Activated CD4-positive, alpha-beta T cell treated with anti-CD3 and anti-CD28 coated beads, Interleukin-2, amount 50 U/mL, for 24 hours (primary cell): ENCODE results near the gene REELD1.

Source experiments
- DNase-seq, 2 donors: peaks; one replicate each; pipeline ENCODE4 v3.0.0-alpha.2; 2020; ENCODE audit warnings: low read depth in 1 of 2, low spot score in 1 of 2

Gene REELD1

DNA sequence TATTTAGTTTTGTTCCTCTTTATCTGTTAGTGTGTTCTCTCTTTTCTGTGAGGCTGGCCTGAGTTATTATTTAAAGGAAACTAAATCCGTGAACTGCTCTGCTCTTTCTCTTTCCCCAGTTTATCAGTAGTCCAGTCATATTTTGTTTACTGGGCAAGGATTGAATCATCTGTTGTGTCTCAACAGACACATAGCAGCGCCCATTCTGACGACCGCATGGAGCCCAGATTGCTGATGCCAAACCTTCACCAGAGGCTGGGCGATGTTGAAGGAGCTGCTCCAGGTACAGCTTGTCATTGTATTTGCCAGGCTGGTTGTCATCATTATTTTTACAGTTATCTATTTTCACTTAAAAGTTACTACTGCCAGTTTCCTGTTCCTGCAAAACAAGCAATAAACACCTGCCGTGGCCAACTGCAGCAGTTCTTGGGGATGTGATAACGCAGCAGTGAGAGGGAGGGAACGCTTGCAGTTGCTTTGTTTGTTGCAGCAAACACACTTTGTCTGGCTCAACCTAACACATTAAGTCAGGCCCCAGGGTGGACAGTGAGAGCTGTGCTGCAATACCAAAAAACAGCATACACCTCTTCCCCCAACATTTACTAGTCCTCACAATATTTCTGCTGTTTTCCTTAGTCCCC, 10.1 kb downstream of the REELD1 start:
- no peak for DNase-seq

DNA sequence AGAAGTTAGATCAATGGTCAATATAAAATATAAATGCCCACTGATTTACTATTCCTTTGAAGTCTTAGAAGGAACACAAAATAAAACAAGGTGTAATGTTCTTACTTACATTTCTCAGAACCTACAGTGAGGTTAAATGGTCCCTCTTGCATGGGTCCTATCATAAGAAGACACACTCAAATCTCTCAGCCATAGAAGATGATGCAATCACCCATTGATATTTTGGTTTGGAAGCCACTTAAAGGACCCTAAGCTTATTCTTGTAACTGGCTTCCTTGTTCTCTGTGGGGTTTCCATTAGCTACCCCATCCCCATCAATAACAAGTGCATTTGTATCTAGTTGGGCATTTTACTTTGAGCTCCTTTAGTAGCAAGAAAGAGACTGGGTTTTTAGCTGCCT, 15.1 kb downstream of the REELD1 start:
- no peak for DNase-seq

DNA sequence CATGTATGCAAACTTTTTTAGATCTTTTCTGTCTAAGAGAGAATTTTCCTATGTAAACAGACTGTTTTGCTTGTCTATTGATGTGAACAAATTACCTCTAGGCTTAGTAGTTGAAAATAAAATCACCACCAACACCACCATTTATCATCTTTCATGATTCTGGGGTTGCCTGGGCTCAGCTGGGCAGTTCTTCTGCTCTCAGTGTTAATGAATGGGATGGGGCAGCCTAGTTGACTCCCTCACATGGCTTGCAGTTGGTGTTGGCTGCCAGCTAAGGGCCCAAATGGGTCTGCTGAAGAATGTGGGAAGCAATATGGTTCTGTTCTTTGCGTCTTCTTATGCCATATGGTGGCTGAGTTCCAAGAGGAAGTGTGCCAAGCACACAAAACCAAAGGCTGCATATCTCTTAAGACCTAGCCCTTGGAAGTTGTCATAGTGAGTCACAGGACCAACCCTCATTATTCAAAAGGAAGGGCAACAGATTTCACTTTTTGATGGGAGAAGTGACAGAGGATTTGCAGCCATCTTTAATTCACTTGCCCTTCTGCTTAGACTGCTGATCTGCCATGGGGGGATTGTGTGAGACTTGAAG, 17.9 kb downstream of the REELD1 start:
- no peak for DNase-seq

DNA sequence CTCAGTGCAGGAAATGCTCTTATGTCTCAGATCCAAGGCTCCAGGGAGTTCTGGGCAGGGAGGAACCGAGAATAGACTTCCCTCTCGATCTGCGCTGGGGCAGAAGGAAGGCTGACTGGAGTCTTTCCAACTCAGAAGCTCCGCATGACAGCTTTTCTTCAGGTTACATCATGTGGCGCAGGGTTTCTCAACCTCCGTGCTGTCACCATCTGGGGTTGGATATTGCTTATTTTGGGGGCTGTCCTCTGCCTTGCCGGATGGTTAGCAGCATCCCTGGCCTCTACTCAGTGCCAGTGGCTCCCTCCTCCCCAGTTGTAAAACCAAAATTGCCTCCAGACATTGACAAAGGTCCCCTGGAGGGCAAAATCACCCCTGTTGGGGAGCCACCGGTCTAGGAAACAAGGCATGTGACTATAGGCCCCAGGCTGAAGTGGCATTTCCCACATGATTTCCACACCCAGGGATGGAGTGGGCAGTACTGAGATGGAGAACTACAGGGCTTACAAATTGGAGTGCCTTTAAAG, 21.4 kb downstream of the REELD1 start:
- DNase-seq = no peak

DNA sequence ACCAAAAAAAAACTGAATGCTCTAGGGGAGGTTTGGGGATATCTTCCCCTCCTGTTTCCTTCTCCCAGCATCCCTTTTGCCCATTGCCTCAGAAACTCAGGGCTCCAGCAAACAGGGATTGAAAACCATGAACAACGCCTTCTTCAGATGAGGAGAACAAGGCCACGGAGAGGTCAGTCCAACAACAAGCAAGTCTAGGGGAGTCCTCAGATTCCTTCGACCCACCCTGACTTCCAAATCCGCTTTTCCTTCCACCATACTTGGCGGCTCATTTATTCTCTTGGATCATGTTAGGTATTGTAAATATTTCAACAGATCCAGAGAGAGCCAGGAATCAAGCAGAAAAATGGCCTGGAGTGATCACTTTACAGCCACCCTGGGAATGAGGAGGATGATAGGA, 21.9 kb downstream of the REELD1 start:
- DNase-seq = no peak

DNA sequence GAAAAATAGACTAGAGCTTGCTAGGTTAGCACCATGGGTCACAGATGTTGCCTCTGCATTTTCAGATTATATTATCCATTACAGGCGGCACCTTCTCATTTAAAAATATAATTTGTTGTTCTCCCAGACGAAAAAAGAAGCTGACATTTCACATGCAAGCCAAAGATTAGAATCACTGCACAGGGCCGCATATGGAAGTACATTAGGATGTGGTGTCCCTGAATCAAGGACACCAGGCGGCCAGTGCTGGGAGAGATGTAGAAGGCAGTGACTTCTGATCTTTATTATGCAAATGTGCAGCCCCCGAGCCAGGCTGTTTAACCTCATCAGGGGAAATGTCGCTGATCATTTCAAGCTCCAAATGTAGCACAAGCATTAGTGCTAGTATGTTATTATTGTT, 22.8 kb downstream of the REELD1 start:
- DNase-seq = no peak

DNA sequence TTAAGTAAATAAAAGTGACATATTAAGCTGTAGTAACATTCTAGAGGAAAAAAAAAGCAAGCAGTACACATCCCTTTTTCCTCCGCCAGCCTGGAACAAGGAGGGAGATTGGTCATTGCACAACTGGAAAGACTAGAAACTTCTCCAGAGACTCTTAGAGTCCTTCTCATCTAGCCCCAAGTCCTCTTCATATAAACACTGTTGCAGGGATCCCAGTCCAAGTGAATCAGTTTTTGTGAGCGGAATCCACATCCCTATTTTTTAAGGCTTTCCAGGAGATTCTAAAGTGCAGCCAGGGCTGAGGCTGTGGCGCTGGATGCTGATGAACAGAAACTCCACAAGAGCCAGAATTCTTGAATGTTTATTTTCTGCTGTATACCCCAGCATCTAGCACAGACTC, 23.8 kb downstream of the REELD1 start:
- no peak for DNase-seq

DNA sequence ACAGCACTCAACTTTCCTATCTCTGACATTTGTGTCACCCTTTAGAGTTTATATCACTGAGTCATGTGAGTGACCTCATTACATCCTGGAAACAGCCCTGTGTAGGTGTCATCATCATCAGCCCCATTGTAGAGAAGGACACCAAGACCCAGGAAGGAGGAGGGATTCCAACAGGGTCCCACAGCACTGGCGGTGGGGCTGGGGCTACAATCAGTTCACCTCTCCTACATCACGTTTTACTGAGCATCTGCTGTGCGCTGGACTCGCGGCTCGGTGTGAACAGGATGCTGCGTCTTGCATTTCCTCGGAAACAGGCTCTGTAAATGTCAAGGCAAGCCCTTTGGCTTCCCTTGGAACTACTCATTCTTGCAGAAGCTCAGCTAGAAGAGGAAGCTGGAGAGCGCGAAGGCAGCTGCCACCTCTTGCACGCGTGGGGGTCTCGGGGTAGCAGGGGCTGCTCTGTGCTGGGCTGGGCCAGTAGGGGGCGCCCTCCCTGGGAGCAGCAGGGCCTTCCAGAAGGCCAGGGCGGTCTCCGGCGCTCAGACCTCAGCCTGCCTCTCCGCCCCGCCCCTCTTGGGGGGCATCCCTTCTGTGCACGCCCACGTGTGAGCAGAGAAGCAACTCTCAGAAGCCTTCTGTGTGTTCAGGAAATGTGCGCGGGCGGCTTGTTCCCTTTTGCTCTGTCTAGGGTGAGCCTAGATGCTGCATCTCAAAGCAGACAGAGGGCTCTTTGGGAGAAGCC, 29.0 kb downstream of the REELD1 start:
- DNase-seq = peak; percentile 17 to 43

DNA sequence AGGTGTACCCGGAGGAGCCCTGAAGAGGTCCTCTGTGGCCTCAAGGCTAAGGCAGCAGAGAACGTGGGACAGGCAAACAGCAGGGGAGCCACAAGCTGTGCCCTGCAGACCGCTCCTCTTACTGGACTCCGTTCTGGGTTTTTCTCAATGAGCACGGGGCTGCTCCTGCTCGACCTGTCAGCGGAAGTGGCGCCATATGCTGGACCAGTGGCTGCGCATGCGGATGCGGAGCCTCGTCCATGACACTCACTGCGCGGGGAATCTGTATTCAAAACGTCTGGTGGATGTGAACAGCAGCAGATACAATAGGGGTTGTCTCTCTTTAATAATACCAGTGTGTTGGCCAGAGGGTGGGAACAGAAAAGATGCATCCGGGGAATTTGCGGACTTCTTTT, 29.5 kb downstream of the REELD1 start:
- DNase-seq = no peak

DNA sequence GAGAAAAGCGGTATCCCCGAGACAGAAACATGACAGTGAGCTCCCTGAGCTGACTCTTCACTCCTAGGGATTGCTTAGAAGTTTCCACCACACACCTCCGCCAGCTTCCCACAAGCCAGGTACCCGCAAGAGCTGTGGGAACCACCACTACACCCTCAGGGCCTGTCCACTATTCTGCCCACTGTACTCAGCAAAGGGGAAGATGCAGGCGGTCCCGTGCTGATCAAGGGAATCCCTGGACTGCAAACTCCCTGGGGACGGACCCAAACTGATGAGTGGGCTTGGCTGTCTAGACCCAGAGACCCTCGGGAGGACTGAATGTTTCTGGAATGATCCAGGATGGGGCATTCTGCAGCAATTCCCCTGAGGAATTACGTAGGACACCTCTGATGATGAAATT, 30.2 kb downstream of the REELD1 start:
- DNase-seq = no peak

DNA sequence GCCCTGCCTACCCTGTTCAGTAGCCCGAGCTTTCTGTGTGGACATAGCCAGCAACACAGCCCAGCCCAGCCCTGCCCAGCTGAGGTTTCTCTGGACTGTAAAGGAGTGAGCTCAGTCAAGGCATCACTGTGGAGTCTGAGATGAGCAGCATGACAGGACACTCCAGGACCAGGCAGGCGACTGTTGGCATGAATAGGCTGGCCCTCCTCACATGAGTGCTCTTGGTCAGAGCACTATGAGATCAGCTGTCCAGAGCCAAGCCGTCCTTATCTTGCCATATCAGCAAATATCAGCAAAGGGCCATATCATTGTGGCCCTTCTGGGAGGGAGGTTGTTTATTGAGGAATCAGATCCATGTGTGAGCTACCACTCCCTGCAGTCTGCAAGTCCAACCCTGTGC, 30.9 kb downstream of the REELD1 start:
- DNase-seq = no peak

DNA sequence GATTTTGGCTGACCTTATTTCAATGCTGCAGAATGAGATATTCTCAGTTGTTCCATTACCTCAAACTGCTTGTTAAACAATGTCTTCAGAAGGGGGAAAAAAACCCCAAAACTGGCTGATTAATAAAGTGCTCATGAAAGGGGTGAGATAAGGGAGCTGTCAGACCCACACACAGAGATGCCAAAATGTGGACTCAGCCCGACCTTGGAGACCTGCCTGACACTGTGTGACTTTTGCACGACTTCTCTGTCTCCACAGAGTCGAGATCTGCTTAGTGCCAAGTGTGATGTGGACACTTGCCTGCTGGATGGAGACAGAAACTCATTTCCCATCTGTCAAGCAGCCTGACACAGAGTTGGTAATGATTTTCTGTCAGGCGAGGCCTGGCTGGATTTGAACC, 31.5 kb downstream of the REELD1 start:
- DNase-seq = no peak

DNA sequence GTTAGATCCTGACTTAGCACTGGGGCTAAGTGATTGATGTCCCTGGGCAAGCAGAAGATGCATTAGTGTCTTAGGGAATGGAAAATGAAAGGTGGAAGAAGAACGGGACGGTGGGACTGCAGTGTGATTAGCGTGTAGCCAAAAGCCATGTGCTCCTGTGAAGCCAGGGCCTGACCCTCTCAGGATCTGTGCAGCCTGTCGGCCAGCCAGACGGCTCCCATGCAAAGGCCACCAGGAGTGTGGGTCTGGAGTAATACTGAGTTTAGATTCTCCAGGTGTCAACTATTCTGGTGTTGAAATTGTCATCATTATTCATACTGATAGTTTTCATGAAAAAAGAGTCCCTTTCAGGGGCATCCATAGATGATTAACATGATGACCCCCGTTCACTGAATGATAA, 32.0 kb downstream of the REELD1 start:
- no peak for DNase-seq

DNA sequence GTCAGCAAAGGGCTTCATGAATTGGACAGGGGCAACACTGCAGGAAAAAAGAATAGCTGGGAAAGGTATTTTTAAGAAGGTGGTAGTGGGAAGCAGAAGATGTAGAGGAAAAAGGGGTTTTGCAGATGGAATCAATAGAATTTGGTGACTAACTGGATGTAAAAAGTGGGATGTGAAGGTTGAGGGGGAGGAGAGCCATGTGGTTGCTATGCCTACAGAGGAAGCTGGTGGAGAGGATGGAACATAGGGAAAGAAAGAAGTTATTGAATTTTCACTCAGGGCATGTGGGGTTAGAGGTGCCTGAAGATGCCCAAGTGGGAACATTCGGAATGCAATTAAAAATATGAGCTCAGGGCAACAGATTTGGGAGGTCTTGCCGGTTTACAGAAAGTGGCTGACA, 33.0 kb downstream of the REELD1 start:
- no peak for DNase-seq

DNA sequence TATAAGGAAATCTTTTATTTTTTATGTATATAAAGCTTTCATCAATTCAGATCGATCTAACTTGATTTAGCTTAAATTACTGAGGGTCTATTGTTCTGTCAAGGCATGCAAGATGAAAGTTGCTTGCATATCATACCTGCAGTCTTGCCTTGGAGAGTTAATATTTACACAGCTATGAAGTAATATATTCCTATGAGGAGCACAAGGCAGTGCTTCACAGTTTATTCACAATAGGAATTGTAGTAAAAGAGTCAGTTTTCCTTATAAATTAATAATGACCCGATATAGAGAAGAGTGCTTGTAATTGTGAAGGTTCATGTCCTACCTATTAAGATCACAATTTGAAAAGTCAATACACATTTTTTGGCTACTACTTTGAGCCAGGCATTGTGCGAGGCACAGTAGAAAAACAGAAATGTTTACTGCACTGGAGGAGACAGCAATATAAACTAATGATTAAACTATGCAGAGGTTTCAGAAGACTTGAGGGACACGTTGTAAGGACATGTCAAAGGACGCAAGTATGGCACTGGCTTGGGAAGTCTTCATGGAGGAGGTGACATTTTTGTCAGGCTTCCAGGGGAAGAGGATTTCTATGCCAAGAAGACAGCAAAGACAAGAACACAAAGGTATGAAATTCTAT, 38.8 kb downstream of the REELD1 start:
- DNase-seq = no peak

DNA sequence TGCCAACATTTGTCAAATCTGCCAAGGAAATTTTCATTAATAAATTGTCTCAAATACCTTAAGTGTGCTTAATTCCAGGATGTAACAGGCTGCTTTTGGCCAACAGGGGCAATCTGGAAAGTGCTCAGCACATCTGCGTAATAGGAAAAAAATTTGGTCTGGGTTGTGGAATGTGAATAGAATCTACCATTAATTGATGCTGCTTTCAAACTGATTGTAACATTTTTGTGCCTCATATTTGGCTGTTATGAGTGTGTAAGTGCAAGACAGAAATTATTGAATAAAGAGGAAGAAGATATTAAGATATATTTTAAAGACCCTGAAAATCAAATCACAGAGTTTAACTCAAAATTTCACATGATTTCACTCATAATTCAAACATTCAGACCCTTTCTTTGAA, 41.1 kb downstream of the REELD1 start:
- no peak for DNase-seq

DNA sequence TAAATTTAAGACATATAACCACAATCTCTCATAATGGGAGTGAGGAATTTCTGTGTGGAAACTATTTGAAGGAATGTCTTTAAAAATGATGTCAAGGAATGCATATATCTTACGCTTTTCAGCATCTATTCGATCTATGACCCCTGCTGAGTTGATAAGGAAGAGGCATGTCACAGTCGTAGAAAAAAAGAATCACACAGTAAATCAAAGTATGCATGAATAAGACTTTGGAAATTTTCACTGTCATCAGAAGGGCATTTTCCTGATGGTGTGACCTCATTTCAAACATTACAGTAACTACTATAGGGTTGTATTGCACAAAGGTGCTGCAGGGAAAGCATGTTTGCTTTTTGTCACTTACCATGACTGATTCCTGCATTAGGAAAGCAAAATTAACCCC, 41.5 kb downstream of the REELD1 start:
- no peak for DNase-seq

DNA sequence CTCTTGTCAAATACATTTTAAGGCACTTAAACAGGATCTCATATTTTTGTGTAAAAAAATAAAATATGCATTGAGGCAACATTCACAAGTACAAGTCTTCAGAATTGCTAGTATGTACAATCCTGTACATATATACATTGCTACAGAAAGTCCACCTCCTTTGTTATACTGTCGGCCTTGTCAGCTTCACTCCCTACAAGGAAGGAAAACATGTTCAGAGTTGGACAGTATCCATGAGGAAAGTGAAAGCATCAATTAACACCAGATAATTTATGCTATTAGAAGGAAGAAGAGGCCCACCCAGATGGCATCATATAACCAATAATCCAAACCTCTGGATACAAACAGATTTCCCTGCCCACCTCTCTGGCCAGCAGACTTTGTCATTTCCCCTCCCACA, 42.0 kb downstream of the REELD1 start:
- no peak for DNase-seq

DNA sequence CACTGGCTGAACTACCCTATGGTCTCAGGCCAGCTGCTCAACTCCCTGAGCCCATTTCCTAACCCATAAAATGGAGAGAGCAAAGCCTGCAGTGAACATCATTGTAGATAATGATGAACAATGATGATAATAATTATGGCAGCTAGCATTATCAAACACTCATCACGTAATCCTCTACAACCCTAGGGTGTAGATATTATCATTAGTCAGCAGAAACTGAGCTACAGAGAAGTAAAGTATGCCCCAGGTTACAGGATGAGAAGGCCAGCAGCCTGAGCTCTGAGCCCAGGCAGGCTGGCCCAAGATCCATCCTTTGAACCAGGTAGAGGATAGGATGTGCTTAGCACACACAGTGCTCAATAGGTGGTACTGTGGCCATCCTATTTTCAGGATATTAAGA, 43.2 kb downstream of the REELD1 start:
- DNase-seq = no peak

DNA sequence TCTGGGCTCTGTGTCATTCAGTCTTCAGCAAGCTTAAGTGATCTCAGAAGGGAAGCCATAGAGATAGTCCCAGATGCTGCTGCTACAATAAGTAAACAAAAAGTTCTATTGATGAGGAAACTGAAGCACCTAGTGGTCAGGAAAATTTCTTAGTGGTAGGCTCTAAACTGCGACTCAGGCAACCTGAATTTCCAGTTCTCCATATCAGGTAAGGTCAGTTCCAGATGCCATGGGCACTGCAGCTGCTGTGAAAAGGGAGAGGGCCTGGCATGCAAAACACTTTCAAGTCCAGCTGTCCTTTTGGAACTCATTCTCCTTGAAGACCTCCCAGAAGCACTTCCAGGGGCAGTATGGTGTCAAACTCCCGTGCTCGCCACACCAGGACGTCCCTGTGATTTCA, 46.2 kb downstream of the REELD1 start:
- DNase-seq = no peak

DNA sequence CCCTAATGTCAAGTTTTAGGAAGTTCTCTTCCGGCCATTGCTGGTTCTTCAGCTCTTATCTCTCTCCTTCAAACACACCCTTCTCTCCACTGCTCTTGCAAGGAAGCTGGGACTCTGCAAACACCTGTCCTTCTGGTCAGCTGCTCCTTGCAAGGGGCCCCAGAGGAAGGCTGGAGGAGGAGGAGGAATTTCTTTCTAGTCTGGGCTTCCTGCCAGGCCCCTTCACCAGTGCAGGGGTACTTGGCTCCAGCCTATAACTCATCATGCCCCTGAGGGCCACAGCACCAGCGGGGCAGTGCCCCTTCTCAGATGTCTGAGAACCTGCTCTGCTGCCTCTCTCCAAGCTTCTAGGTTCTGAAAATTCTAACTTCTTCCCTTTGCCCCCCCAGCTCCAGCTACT, 46.7 kb downstream of the REELD1 start:
- DNase-seq = no peak

DNA sequence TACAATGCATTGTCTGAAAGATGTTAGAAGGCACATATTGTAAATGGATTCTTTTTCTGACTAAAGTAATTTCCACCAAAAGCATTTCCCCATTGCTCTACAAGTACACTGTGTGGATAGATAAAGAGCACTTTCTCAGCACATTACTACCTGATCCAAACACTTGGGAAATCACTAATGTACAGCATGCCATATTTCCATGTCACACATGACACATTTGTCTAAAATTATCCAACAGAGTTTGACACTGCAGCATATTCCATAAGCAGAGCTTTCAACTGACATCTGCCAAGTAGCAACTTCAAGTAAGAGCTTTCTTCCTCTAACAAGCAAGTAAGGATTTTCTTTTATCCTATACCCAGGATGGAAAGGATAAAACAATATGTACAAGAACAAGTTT, 49.5 kb downstream of the REELD1 start:
- no peak for DNase-seq
